Activated CD4-positive, alpha-beta T cell treated with anti-CD3 and anti-CD28 coated beads for 1 hour (primary cell): Measurements from ENCODE around the gene ATP10A.

Source experiments
- DNase-seq: peaks from one replicate; pipeline ENCODE4 v3.0.0-alpha.2; 2020

Gene ATP10A

DNA sequence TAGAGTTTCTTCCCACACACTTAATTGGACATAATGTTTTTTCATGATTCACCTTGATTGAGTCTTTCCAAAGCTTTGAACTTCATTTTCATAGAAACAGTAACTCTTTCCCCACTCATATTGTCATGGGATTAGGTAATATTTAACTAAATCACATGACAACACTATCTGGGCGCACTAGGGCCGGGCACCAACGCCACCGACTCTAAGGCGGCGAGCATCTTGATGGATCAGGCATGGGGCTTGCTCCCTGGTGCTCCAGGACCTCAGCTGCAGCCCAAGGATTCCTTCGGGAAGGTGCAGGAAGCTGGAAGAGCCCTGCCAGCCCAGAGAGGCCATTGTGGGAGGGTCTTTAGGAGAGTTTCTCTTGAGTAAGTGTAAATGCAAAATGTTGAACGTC is 231.2 kb downstream of the ATP10A start:
- DNase-seq, result no peak
